Prostate gland (tissue), 2 donors: Measurements from ENCODE around the gene RRP12. TPM values are rescaled to one million over a fixed set of nuclear protein-coding genes. Genes with fewer than 3 reads are reported as not detected.

Source experiments
- DNase-seq: peaks from one replicate; pipeline ENCODE4 v3.0.0-alpha.2; 2019; ENCODE audit warnings: low spot score
- H3K27ac ChIP-seq, 2 donors: fragments of 200-600 bp; sonication (generic); 2 replicates each; pipeline ENCODE4 v1.5.1; 2017 to 2019
- H3K27me3 ChIP-seq: fragments of 200-600 bp; sonication (generic); replicated peaks from 2 replicates; pipeline ENCODE4 v1.5.1; 2019; ENCODE audit not compliant: insufficient read depth
- H3K36me3 ChIP-seq, 2 donors: fragments of 200-600 bp; sonication (generic); 1 replicate in 1 of 2; 2 replicates in 1 of 2; pipeline versions ENCODE4 v1.5.1 to v1.8.1; 2017 to 2019
- H3K4me1 ChIP-seq: fragments of 200-600 bp; sonication (generic); replicated peaks from 2 replicates; pipeline ENCODE4 v1.5.1; 2019
- H3K4me3 ChIP-seq, 2 donors: fragments of 200-600 bp; sonication (generic); 2 replicates each; pipeline ENCODE4 v1.5.1; 2017 to 2019
- H3K9me3 ChIP-seq: fragments of 200-600 bp; sonication (generic); 2 replicates; pipeline ENCODE4 v1.5.1; 2017
- CTCF ChIP-seq, 4 experiments: fragments of 200-600 bp in 2 of 4; fragments of 450-650 bp in 2 of 4; sonication (generic) in 2 of 4; IDR thresholded peaks; 1 replicate in 3 of 4; 2 replicates in 1 of 4; pipeline ENCODE4 v1.5.1; 2016 to 2019; ENCODE audit warnings: antibody characterized with exemption in 4 of 4, mild to moderate bottlenecking in 2 of 4, moderate library complexity in 2 of 4
- POLR2A ChIP-seq: fragments of 450-650 bp; IDR thresholded peaks from one replicate; pipeline ENCODE4 v1.6.1; 2016; ENCODE audit warnings: antibody characterized with exemption, mild to moderate bottlenecking
- POLR2AphosphoS5 ChIP-seq: sonication (generic); formaldehyde crosslinking; IDR thresholded peaks from one replicate; pipeline ENCODE4 v1.6.1; 2017; ENCODE audit warnings: antibody characterized with exemption
- WGBS: methylation state at CpG from one replicate; pipeline ENCODE4 v1.1.5; 2018; 5-methylcytosine and 5-hydroxymethylcytosine counted together
- intact Hi-C: fragments of 100-400 bp; cut with DNase I; formaldehyde crosslinking; loops from one replicate; pipeline ENCODE4 v1.14.2; 2022
- total RNA-seq, 2 donors: library from RNA; depleted of rRNA; stranded (reverse); fragments of >200 nt; gene quantifications; one replicate each; pipeline ENCODE4 v1.1.0, GENCODE V29; 2016

Gene RRP12
- total RNA-seq, 2 donors from 2014 or later = 14.9 to 38.6 TPM

- 6% methylated on average over 18 of the region's 18 CpGs for WGBS
- intact Hi-C loops = loop anchor here (5.0 kb wide), 1 partner anchor 40 kb away; the partner anchor contains the start of gene ARHGAP19
- peaks cover 14% of the 10 kb centered on the region for H3K4me1 ChIP-seq
Measured at GRCh38 chr10:97332591-97333350, 68.4 kb downstream of the RRP12 start.

GRCh38 chr10:97331153-97331703 lies 69.9 kb downstream of the RRP12 start:
- H3K9me3 ChIP-seq = no peaks in the 10 kb centered on the region
- peak overlapping the region; percentile 93 to 96 for H3K27ac ChIP-seq
- H3K4me3 ChIP-seq = peak overlapping the region in 1 of 2 donors; percentile 83
- no peaks in the 10 kb centered on the region for H3K36me3 ChIP-seq
- intact Hi-C loops = loop anchor here (5.0 kb wide), 1 partner anchor 39 kb away; the partner anchor contains the start of gene ARHGAP19
- no peak for DNase-seq
- TF ChIP-seq CTCF (IDR thresholded peaks at IDR 0.05) (no peak), POLR2A (no peak), POLR2AphosphoS5 (no peak)
- peaks cover 14% of the 10 kb centered on the region for H3K4me1 ChIP-seq
- no peaks in the 10 kb centered on the region for H3K27me3 ChIP-seq
- WGBS = 64% methylated on average over 6 of the region's 6 CpGs

More at GRCh38 chr10:97332591-97333350, 68.4 kb downstream of the RRP12 start:
- H3K27ac ChIP-seq = peak overlapping the region; percentile 93 to 96
- TF ChIP-seq POLR2A (peak; percentile 7), POLR2AphosphoS5 (peak; percentile 64), CTCF (IDR thresholded peaks at IDR 0.05) (peak in 3 of 4 experiments; percentile 42 to 47 (median 44))
- H3K36me3 ChIP-seq = no peaks in the 10 kb centered on the region
- peak overlapping the region; percentile 82 to 83 for H3K4me3 ChIP-seq
- H3K9me3 ChIP-seq = no peaks in the 10 kb centered on the region
- no peaks in the 10 kb centered on the region for H3K27me3 ChIP-seq
- DNase-seq = peak; percentile 76

GRCh38 chr10:97329766-97330165 lies 71.4 kb downstream of the RRP12 start:
- peaks cover 14% of the 10 kb centered on the region for H3K4me1 ChIP-seq
- H3K4me3 ChIP-seq = no peak overlapping the region
- H3K27ac ChIP-seq = peak overlapping the region in 1 of 2 donors; percentile 20
- no peaks in the 10 kb centered on the region for H3K27me3 ChIP-seq
- no peak for DNase-seq
- WGBS = 71% methylated on average over 5 of the region's 5 CpGs
- H3K9me3 ChIP-seq = no peaks in the 10 kb centered on the region
- TF ChIP-seq CTCF (IDR thresholded peaks at IDR 0.05) (no peak), POLR2AphosphoS5 (no peak), POLR2A (no peak)
- H3K36me3 ChIP-seq = no peaks in the 10 kb centered on the region
- intact Hi-C loops = loop anchor here (5.0 kb wide), 1 partner anchor 37 kb away; the partner anchor contains the start of gene ARHGAP19

- no peaks in the 10 kb centered on the region for H3K9me3 ChIP-seq
- H3K27ac ChIP-seq = peak overlapping the region; percentile 23 to 65
- WGBS = 85% methylated on average over 3 of the region's 3 CpGs
- TF ChIP-seq POLR2A (no peak), CTCF (IDR thresholded peaks at IDR 0.05) (no peak), POLR2AphosphoS5 (no peak)
- no peak overlapping the region for H3K4me3 ChIP-seq
- H3K27me3 ChIP-seq = no peaks in the 10 kb centered on the region
- peaks cover 14% of the 10 kb centered on the region for H3K4me1 ChIP-seq
- DNase-seq = no peak
- no peaks in the 10 kb centered on the region for H3K36me3 ChIP-seq
- intact Hi-C loops = no loop called here
Measured at GRCh38 chr10:97328646-97329453, 72.3 kb downstream of the RRP12 start.
